GM20000 (cell line): ENCODE results near the gene CYP2S1.
"Not testable (repeated sequence)": the region's sequence is repeated elsewhere in the genome, so short reads cannot be mapped to it uniquely, and the experiment has no call there.

Experiments used
- DNase-seq: peaks from one replicate; pipeline ENCODE4 v3.0.0; 2012; ENCODE audit warnings: low spot score
- CTCF ChIP-seq: IDR thresholded peaks from 2 replicates; pipeline ENCODE4 v1.5.1; 2012; ENCODE audit warnings: mild to moderate bottlenecking, control low read depth; ENCODE audit errors: extremely low read depth, missing control alignments

CYP2S1 gene

GRCh38 chr19:41161903-41162302 is 31.1 kb upstream of the CYP2S1 start:
- no peak for DNase-seq
- no peak for TF ChIP-seq CTCF

- no peak for TF ChIP-seq CTCF
- DNase-seq = no peak
Measured at GRCh38 chr19:41166944-41167804, 25.8 kb upstream of the CYP2S1 start.

- TF ChIP-seq CTCF = no peak
- no peak for DNase-seq
Measured at GRCh38 chr19:41172297-41173164, 20.5 kb upstream of the CYP2S1 start.

GRCh38 chr19:41174297-41174928 is 18.6 kb upstream of the CYP2S1 start:
- TF ChIP-seq CTCF = no peak
- no peak for DNase-seq

GRCh38 chr19:41175801-41176777 is 16.9 kb upstream of the CYP2S1 start:
- DNase-seq = no peak
- no peak for TF ChIP-seq CTCF

GRCh38 chr19:41180173-41180572 is 12.8 kb upstream of the CYP2S1 start:
- not testable (repeated sequence) for DNase-seq
